A673 (cell line): Measurements from ENCODE around the gene PAEP.

Experiments
- EZH2 ChIP-seq: fragments of 200-600 bp; sonication (generic); IDR thresholded peaks from 2 replicates; pipeline ENCODE4 v1.6.1; 2017; ENCODE audit warnings: borderline replicate concordance, low read depth, mild to moderate bottlenecking, mixed read lengths, antibody characterized with exemption, low read length; ENCODE audit not compliant: poor library complexity, severe bottlenecking
- TF ChIP-seq, protein P1 (sequence below): fragments of 300-800, 200-600 bp; sonication (generic); conservative IDR thresholded peaks from 2 replicates; pipeline ENCODE4 v1.5.1; 2017; ENCODE audit warnings: low read depth, mild to moderate bottlenecking, antibody characterized with exemption, low read length, moderate library complexity, mixed read lengths

DNA sequence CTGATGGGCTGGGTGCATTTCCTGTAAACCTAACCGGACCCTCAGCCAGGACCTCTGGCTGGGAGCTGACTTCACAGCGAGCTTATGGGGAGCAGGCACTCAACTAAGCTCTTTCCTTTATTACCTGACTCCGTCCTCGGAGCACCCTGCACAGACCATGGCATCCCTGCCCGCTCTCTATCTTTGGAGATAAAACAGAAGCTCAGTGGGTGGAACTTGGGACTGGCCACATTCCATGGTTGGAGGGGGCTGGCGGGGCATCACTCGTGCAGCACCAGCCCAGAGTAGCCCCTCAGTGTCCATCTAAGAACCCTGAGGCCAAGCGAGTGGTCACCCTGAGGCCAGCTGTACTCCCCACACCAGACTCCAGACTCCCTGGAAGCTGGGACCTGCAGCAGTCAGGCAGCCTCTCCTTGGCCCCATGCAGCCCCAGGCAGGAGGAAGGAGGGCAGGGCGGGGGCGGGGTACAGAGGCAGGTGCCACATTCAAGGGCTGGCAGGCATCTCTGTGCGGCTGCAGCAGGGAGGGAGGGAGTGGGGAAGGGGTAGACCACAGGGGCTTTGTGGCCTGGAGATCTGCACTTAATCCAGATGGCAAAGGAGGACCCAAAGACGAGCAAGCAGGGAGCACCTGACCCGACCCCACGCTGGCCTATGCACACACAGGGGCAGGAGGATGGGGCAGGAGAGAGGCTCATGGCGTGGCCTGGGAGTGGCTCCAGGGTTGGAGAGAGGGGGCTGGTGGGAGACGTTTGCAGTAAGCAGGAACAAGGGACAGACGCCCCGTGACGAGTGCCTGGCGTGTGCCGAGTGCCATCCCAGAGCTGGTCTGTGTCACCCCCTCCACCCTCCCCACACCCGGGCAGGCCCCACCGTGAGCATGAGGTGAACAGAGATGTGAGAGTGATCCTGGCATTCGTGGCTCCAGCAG lies 51.7 kb downstream of the PAEP start:
- TF ChIP-seq, protein P1, sequence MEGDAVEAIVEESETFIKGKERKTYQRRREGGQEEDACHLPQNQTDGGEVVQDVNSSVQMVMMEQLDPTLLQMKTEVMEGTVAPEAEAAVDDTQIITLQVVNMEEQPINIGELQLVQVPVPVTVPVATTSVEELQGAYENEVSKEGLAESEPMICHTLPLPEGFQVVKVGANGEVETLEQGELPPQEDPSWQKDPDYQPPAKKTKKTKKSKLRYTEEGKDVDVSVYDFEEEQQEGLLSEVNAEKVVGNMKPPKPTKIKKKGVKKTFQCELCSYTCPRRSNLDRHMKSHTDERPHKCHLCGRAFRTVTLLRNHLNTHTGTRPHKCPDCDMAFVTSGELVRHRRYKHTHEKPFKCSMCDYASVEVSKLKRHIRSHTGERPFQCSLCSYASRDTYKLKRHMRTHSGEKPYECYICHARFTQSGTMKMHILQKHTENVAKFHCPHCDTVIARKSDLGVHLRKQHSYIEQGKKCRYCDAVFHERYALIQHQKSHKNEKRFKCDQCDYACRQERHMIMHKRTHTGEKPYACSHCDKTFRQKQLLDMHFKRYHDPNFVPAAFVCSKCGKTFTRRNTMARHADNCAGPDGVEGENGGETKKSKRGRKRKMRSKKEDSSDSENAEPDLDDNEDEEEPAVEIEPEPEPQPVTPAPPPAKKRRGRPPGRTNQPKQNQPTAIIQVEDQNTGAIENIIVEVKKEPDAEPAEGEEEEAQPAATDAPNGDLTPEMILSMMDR, result no peak
- no peak for TF ChIP-seq EZH2
